Stimulated activated CD4-positive, alpha-beta T cell treated with anti-CD3 and anti-CD28 coated beads, Interleukin-4, amount 100 ng/mL, for 4 hours (primary cell): Measurements from ENCODE around the gene TTBK1.
A peak's percentile ranks its signal among the peaks of the same experiment; 100 is the strongest.

Source experiments
- DNase-seq, 2 experiments: peaks; one replicate each; pipeline ENCODE4 v3.0.0-alpha.2; 2020

TTBK1 gene

GRCh38 chr6:43242908-43243663 is at the start of gene TTBK1:
Gene TTBK1, plus strand, starts transcription at chr6:43243481. Its CDS starts 3,180 bp downstream, at chr6:43246661.
- DNase-seq, result no peak

- DNase-seq, result no peak
These were observed 49.4 kb upstream of the TTBK1 start for GRCh38 chr6:43193929-43194328.

GRCh38 chr6:43196337-43196736 is 46.9 kb upstream of the TTBK1 start:
- DNase-seq, result no peak

GRCh38 chr6:43199912-43200311 is 43.4 kb upstream of the TTBK1 start:
- no peak for DNase-seq

GRCh38 chr6:43200541-43200940 is 42.7 kb upstream of the TTBK1 start:
- DNase-seq, result no peak

- no peak for DNase-seq
These were observed 40.8 kb upstream of the TTBK1 start for GRCh38 chr6:43202451-43202850.

- DNase-seq, result no peak
These were observed 40.1 kb upstream of the TTBK1 start for GRCh38 chr6:43203029-43203717.

GRCh38 chr6:43203718-43204095 is 39.6 kb upstream of the TTBK1 start:
- DNase-seq, result no peak

- DNase-seq, result no peak
These were observed 38.8 kb upstream of the TTBK1 start for GRCh38 chr6:43204271-43205105.

GRCh38 chr6:43205849-43206248 is 37.4 kb upstream of the TTBK1 start:
- DNase-seq, result no peak

GRCh38 chr6:43207286-43207685 is 36.0 kb upstream of the TTBK1 start:
- DNase-seq, result no peak

- no peak for DNase-seq
These were observed 31.3 kb upstream of the TTBK1 start for GRCh38 chr6:43211955-43212354.

GRCh38 chr6:43213431-43213830 is 29.9 kb upstream of the TTBK1 start:
- DNase-seq, result no peak

GRCh38 chr6:43215066-43215465 is 28.2 kb upstream of the TTBK1 start:
- DNase-seq, result no peak

GRCh38 chr6:43216200-43216599 is 27.1 kb upstream of the TTBK1 start:
- no peak for DNase-seq

GRCh38 chr6:43217351-43217750 is 25.9 kb upstream of the TTBK1 start:
- DNase-seq, result no peak

- no peak for DNase-seq
These were observed 24.2 kb upstream of the TTBK1 start for GRCh38 chr6:43219119-43219518.

GRCh38 chr6:43219814-43220213 is 23.5 kb upstream of the TTBK1 start:
- no peak for DNase-seq

- DNase-seq, result no peak
These were observed 22.8 kb upstream of the TTBK1 start for GRCh38 chr6:43220439-43220951.

- peak in 1 of 2 experiments; percentile 23 for DNase-seq
These were observed 22.0 kb upstream of the TTBK1 start for GRCh38 chr6:43221046-43221972.

GRCh38 chr6:43222418-43223059 is 20.7 kb upstream of the TTBK1 start:
- DNase-seq, result no peak

- DNase-seq, result no peak
These were observed 20.1 kb upstream of the TTBK1 start for GRCh38 chr6:43223175-43223574.
